Pons (tissue), 1 donor: ENCODE results near the gene DEFB127.
"Not testable (repeated sequence)": the region's sequence is repeated elsewhere in the genome, so short reads cannot be mapped to it uniquely, and the experiment has no call there.

Source experiments
- DNase-seq: peaks from one replicate; pipeline ENCODE4 v3.0.0-alpha.2; 2016; ENCODE audit warnings: low spot score

DEFB127 gene, protein sequence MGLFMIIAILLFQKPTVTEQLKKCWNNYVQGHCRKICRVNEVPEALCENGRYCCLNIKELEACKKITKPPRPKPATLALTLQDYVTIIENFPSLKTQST

GRCh38 chr20:157154-157553 is at the start of gene DEFB127:
Gene DEFB127 (plus strand): TSS chr20:157454. CDS start chr20:157545, 91 bp downstream.
- no peak for DNase-seq

DNA sequence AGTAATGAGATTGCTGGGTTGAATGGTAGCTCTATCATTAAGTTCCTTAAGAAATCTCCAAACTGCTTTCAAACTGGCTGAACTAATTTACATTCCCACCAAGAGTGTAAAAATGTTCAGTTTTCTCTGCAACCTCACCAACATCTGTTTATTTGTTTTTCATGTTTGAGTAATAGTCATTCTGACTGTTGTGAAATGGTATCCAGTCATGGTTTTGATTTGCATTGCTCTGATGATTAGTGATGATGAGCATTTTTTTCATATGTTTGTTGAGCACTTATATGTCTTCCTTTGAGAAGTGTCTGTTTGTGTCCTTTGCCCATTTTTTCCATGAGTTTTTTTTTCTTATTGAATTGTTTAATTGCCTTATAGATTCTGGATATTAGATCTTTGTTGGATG is 44.9 kb upstream of the DEFB127 start:
- DNase-seq: no peak

- no peak for DNase-seq
Observed at GRCh38 chr20:117518-117917, 39.7 kb upstream of the DEFB127 start.

- DNase-seq: not testable (repeated sequence)
Observed at GRCh38 chr20:129786-130323, 27.4 kb upstream of the DEFB127 start.

DNA sequence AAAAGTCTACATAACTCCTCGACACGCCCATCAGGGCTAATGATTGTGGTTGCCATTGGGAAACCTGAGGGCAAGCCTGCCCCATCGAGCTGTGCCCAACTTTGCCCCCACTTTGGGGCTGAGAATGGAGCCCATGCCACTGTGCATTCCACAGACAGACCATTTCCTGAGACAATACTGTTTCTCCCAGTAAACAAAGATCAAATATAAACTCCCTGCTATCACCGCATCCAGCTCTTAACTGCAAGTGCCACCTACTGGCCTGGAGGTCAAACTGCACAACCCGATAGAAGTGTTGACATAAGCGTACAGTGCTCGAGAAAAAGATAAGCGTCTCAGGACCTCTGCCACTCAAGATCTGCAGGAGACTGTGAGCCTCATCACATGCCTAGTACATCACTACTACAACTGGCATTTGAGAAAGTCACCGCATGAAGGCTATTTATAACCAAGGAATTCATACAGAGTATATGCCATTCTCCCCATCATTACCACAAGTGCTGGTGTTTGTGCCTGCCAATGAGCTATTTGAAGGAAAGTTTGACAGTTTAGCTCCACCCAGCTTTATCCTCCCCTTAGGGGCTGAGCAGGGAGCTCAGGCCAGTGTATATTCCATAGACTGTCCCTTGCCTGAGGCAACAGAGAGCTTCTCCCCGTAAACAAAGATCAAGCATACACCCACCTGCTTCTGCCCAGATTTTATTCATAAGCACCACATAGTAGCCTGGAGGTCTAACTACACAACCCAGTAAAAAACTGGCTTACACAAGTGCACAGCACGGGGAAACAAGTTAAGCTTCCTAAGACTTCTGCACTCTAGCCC is 19.4 kb upstream of the DEFB127 start:
- no peak for DNase-seq

- DNase-seq: no peak
Observed at GRCh38 chr20:142290-142689, 15.0 kb upstream of the DEFB127 start, which contains the start of gene DEFB126. Gene DEFB126 (plus strand): TSS chr20:142590. CDS start chr20:142629, 39 bp downstream.

GRCh38 chr20:145877-146276 is 11.4 kb upstream of the DEFB127 start:
- no peak for DNase-seq

GRCh38 chr20:152131-152530 is 5.1 kb upstream of the DEFB127 start:
- DNase-seq: no peak

- no peak for DNase-seq
Observed at GRCh38 chr20:164618-165017, 7.4 kb downstream of the DEFB127 start.

DNA sequence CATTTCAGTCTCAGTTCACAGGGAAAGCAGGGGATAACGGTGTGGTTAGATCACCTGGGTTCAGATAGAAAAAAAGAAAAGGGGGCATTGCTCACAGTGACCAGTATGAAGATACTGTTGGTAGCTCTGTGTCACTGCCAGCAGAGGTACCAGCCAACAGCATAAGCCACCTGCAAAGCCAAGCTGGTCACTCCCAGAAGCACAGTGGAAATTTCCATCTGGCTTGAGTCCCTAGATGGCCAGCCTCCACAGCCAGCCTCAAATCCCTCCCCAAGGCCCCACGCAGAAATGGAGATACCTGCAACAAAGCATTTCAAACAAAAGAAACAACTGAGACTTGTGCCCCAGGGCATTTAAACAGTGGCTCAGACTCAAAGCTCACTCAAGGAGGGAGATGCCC is 11.6 kb downstream of the DEFB127 start:
- DNase-seq: no peak

DNA sequence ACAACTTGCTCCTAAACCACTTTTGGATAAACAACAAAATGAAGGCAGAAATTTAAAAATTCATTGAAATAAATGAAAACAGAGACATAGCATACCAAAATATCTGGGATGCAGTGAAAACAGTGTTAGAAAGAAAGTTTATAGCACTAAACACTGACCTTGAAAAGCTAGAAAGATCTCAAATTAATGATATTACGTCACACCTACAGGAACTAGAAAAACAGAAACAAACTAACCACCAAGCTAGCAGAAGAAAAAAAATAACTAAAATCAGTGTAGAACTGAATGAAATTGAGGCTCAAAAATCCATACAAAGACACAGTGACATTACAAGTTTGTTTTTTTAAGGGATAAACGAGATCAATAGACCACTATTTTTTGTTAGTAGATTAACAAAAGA is 27.0 kb downstream of the DEFB127 start:
- DNase-seq: no peak

- no peak for DNase-seq
Observed at GRCh38 chr20:187733-188132, 30.5 kb downstream of the DEFB127 start.

- no peak for DNase-seq
Observed at GRCh38 chr20:189611-190010, 32.4 kb downstream of the DEFB127 start, which contains the start of gene DEFB128. Gene DEFB128 (minus strand): TSS chr20:189711. CDS start chr20:189623, 88 bp downstream.

DNA sequence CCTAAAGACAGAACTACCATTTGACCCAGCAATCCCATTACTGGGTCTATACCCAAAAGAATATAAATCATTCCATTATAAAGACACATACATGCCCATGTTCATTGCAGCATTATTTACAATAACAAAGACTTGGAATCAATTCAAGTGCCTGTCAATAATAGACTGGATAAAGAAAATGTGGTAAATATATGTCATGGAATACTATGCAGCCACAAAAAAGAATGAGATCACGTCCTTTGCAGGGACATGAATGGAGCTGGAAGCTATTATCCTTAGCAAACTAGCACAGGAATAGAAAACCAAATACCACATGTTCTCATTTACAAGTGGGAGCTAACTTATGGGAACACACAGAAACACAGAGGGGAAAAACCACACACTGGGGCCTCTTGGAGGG is 41.0 kb downstream of the DEFB127 start:
- DNase-seq: no peak

GRCh38 chr20:199996-200395 is 42.7 kb downstream of the DEFB127 start:
- DNase-seq: no peak

- not testable (repeated sequence) for DNase-seq
Observed at GRCh38 chr20:203630-204029, 46.4 kb downstream of the DEFB127 start.
